ENCODE data around the gene NCOR2.
A peak's percentile ranks its signal among the peaks of the same experiment; 100 is the strongest.
"Not testable (repeated sequence)": the region's sequence is repeated elsewhere in the genome, so short reads cannot be mapped to it uniquely, and the experiment has no call there.

Gene NCOR2

DNA sequence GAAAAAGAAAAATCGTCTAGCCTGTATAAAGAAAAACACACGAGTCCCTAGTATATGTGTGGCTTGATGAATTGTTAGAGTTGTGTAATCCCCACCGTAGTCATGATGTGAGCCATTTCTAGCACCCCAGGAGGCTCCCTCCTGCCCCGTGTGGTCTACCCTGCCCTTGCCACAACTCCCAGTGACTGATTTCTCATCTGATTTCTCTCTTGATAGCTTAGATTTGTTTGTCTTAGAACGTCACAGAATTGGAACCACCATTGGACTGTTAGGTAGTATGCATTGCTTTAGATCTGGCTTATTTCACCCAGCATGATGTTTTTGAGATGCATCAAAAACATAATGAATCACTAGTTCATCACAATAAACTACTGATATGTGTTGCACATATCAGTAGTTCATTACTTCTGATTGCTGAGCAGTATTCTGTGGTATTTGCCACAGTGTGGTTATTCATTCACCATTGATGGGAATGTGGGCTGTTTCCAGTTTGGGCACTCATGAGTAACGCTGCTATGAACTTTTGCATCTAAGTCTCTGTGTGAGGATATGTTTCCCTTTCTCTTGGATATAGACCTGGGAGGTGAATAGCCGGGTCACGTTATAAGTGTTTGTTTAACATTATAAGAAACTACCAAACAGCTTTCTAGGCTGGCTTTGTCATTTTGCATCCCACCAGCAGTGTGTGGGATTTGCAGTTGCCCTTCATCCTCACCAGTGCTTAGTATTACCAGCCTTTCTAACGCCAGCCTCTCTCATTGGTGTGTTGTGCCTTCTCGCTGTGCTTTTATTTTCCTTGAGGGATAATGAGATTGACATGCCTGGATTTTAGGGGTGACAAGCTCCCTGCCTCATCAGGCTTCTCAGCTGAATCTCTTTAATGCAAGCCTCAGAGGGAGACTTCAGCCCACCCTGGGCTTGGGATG lies 31.9 kb upstream of the NCOR2 start:
- DNase-seq = no peak

DNA sequence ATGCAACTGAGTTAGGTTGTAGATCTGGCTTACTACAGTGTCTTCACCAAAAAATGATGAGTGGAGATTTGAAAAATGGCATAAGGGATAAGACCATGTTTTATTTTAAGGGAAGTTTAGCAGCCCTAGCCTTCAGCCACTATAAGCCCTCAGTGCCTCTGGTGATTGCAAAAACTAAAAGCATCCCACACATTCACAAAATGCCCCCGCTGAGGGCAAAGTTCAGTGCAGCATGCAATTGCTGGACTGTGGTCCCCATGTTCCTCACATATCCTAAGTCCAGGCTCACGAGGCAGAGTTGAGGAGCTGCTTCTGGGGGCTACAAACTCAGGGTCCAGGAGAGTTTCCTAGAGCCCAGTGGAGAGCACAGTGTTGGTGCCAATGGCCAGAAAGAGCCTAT lies 29.6 kb upstream of the NCOR2 start:
- DNase-seq = no peak

DNA sequence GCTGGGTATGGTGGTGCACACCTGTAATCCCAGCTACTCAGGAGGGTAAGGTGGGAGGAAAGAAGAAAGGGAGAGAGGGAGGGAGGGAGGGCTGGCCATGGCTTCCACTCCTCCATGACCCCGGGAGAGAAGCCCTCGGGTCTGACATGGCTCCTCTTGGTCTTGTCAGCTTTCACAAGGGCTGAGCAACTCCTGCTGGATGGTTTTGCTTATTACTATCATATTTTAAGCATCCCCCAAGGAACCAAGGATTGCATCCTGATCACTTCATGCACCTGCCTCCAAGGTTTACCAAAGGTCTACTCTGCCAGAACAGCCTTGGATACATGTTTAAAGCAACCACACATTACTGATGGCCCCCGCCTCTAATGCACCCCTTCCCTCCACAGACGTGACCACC lies 28.0 kb upstream of the NCOR2 start:
- DNase-seq = no peak

DNA sequence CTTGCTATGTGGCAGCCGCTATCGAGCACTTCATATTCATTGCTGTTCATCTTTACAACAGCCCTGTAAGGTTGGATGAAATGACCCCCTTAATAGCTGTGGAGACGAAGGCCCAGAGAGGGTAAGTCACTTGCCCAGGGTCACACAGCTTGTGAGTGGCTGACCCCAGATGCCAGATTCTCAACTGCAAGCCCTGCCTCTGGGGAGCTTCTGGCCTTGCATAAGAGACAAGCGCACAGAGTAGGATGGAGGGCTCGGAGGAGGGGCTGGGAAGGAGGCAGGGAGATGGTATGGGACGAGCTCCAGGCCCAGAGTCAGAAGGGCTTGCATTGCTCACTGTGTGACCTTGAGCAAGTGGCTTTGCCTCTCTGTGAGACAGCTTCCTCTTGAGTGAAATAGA lies 27.4 kb upstream of the NCOR2 start:
- DNase-seq = no peak

DNA sequence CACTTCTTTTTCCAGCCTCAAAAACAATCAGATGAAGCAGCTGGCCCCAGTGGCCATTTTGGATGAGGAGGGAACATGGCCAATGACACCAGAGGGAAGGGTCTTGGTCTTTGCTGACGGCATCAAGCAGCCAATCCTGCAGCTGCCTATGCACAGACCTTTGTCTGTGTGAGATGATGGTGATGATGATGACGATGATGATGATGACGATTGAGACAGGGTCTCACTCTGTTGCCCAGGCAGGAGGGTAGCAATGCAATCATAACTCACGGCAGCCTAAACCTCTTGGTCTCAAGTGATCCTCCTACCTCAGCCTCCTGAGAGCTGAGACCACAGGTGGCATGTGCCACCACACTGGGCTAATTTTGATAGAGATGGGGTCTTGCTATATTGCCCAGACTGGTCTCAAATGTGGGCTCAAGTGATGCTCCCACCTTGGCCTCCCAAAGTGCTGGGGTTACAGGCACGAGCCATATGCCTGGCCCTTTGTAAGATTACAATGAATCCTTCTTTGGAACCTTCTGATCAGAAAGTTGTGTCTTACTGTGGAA lies 26.5 kb upstream of the NCOR2 start:
- no peak for DNase-seq

DNA sequence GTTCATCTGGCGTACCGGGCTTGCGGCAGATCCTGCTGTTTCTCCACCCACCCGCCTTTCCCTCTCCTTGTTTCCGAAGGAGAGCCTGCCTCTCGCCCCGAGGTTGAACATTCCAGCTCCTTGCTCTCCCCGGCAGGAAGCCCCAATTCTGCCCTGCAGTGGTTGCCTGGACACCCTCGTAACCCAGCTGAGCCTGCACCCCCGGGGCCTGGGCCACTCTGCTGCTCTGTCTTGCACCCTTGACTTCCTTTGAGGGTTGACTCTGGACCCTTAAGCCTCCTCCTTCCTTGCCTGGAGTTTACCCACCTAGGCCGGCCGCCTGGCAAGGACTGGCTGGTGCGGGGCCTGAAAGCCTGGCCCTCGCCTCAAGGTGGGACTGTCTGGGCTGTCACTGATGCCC lies 25.8 kb upstream of the NCOR2 start:
- DNase-seq = no peak

DNA sequence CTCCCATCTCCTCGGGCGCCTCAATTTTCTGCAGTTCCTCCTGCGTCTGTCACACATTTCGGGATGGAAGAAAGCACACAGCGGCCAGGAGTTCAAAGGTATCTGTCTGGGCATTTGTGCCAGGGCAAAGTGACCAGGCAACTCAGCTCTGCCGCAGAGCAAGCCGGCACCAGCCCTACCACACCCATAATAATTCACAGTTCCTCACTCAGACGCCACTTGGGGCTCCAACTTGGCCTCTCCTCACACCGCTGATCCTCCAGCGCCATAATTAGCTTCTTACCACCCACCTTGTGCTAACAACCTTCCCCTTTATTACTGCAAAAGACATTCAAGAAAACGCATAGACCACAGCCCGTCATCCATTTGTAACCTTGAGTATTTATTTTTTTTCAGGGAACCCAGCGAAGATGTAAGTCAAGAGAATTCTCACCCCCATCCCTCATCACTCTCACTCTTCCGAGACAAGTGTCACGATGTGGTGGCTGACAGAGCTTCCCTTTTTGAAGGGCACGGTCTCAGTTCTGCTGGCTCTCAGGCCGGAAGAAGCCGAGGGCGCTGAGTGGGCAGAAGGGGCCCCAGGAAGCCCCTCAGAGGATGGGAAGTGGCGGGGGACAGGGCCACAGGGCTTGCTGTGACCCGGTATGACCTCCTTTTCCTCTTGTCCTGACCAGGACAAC lies 25.2 kb upstream of the NCOR2 start:
- DNase-seq = peak in 2 of 14 donors; percentile 24 to 31

DNA sequence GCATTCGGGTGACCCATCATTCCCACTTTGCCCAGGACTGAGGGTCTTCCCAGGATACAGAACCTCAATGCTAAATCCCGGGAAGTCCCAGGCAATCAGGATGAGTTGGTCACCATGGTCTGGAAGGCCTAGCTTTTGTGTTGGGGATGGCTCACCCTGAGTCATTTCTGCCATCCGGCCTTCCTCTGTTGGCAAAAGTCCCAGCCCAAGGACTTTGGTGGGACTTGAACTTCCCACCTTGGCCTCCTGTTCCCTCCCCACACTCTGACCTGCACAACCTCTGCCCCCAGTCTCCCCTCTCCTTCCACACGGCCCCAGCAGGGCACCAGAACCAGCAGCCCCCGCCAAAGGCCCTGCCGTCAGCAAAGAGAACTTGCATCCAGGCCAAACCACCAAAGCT lies 24.6 kb upstream of the NCOR2 start:
- DNase-seq = no peak

DNA sequence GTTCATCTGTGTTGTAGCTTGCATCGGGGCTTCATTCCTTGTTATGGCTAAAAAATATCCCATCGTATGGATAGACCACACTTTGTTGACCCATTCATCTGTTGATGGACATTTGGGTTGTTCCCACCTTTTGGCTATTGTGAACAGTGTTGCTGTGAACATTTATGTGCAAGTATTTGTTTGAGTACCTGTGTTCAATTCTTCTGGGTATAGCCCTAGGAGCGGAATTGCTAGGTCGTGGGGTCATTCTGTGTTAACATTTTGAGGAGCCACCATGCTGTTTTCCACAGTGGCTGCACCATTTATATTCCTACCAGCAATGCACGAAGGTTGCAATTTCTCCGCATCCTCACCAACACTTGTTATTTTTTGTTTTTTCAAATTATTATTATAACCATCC lies 23.0 kb upstream of the NCOR2 start:
- DNase-seq = no peak

DNA sequence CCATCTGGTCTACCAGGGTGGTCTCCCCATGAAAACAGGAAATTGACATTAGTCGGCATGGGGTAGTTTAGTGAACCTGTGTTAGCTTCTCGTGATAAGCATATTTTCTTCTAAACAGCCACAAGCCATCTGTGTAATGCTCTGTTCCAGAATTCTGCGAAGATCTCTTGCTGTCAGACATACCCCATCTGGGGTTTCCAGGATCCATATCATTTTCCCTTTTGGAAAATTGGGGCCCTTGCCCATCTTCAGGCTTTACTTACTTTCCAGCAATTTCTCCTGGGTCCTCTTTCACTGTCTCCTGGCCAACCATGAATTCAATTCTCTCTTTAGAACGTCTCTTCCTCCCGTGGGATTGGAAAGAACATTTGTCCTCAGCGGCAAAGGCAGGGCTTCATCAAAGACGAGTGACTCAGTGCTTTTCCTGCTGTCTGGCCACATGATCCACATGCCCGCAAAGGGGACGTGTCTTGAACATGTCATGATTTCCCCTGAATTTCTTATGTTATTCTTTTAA lies 21.4 kb upstream of the NCOR2 start:
- DNase-seq = peak in 2 of 14 donors; percentile 5 to 16

DNA sequence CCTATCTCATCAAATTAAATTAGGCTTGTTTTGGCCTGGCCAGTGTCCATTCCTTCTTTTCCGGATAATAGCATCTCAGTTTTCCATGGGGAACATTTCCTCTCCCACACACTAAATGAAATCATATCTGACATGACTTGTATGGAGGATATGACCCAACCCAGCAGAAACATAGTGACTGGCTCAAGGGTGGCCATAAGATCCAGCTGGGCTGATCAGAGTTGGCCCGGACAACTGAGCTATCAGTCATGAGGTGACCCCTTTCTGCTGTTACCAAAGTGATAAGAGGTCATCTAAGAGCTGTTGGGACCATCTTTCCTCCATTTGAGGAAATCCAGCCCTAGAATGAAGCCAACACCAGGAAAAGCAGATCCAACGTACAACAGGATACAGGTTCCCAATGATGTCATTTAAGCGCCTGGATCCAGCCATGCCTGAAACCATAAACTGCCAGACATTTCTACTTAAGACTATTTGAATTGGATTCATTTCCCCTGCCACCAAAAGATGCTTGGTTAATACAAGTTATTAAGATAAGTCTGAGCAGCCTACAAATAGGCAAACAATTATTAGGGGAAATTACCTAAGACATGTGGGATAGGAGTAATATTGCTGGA lies 20.7 kb upstream of the NCOR2 start:
- no peak for DNase-seq

DNA sequence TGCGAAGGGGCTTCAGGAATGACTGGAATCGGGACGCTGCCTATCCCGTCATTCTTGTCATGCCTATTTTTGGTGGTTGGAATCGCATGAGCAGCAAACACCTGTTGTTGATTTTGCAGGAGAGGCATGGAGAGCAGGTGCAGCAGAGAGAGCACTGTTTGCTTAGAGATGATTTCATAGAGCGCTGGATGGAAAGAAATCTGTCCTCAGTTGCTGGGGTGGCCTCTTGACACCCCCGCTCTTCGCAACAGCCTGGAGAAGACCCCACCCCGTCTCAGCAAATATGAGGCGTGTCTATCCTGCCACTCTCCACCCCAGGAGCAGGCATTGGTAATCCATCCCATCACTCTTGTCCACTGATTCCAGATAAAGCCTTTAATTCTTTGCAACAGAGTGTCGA lies 19.3 kb upstream of the NCOR2 start:
- no peak for DNase-seq

DNA sequence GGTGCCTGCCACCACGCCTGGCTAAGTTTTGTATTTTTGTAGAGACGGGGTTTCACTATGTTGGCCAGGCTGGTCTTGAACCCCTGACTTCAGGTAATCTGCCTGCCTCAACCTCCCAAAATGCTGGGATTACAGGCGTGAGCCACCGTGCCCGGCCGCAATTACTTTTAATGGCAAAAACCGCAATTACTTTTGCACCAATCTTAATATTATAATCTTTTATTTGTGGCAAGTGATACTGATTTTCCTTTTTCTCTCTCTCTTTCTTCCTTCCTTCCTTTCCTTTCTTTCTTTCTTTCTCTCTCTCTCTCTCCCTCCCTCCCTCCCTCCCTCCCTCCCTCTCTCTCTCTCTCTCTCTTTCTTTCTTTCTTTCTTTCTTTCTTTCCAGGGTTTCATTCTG lies 17.1 kb upstream of the NCOR2 start:
- not testable (repeated sequence) for DNase-seq

DNA sequence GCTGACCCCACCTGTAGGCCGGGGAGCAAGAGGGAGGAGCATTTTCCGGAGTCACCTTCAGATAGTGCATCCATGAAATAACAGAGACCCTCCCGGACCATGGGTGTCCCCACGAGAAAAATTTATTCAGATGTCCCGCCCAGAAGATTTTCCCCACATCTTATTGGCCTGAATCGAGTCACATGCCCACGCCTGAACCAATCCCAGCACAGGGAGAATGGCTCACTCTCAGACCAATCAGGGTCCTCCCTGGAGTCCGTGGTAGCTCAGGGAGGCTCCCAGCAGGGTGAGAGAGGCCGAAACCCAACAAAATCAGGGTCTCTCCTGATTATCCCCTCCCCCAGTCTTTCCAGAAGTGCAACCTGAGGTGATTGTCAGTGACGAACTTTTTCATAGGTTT lies 16.4 kb upstream of the NCOR2 start:
- DNase-seq = no peak

DNA sequence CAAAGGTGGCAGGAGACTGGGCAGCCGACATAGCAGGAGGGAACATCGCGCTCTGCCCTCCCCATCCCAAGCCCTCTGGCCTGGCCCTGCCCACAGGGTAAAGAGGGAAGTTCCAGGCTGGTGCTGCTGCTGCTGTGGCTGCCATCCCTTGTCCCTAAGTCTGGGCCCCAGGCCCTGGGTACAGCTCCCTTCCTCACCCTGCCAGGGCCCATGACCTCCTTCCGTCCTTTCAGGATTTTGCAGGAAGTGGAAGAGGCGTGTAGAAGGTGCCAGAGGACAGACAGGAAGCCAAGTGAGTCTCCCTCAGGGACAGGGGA lies 14.7 kb upstream of the NCOR2 start:
- DNase-seq = peak in 1 of 14 donors; percentile 16

DNA sequence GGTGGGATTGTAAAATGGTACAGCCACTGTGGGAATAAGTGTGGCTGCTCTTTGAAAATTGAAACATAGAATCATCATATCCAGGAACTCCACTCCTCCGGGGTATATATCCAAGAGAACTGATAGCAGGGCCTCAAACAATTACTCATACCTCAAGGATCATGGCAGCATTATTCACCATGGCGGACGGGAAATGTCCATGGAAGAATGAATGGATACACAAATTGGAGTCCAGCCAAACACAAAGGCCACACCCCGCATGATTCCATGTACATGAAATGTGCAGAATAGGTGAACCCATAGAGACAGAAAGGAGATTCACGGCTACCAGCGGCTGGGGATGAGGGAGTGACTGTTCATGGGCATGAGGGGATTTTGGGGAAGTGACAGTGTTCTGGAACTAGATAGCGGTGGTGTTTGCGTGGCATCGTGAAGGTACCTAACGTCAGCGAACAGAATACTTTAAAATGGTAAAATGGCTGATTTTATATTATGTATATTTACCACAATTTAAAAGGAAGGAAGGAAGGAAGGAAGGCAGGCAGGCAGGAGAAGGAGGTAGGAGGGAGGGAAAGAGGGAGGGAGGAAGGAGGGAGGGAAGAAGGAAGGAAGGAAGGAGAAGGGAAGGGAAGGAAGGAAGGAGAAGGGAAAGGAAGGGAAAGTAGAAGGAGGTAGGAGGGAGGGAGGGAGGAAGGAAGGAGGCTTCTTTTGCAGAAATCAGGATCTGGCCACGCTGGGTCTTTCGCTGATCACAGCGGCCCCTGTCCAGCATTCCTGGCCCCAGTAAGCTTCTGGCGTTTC lies 14.1 kb upstream of the NCOR2 start:
- DNase-seq = no peak

DNA sequence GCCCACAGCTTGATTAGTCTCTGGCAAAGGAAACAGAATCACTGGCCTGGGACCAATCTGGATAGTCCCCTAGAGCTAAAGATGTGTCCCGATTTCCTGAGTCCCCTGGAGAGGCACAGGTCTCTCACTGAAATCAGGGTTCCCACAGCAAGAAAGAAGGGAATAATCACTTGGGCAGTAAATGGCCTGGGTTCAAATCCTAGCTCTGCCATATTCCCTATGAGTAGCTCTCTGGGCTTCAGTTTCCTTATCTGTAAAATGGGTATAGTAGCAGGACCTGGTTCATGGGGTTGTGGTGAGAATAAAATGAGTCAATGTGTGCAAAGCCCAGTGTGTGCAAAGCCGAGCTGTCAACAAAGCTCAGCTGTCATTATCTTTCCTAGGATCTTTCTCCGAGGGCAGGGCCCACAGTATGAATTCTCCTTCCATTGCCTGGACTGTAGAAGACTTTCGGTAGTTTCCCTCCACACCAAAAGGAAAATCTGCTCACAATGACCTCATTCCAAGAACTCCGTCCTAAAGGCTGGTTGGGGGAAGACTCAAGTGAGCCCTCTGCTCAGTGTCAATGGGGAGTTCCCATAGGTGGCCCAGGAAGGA lies 12.6 kb upstream of the NCOR2 start:
- no peak for DNase-seq

DNA sequence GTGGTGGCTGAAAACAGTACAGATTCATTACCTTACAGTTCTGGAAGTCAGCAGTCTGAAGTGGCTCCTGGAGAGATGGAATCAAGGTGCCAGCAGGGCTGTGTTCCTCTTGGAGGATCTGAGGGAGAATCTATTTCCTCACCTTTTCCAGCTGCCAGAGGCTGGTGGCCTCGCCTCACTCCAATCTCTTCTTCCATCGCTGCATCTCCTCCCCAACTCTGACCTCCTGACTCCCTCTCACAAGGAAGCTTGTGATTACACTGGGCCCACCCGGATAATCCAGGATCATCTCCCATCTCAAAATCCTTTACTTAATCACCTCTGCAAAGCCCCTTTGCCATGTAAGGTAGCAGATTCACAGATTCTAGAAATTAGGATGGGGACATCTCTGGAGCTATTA lies 11.4 kb upstream of the NCOR2 start:
- DNase-seq = no peak

DNA sequence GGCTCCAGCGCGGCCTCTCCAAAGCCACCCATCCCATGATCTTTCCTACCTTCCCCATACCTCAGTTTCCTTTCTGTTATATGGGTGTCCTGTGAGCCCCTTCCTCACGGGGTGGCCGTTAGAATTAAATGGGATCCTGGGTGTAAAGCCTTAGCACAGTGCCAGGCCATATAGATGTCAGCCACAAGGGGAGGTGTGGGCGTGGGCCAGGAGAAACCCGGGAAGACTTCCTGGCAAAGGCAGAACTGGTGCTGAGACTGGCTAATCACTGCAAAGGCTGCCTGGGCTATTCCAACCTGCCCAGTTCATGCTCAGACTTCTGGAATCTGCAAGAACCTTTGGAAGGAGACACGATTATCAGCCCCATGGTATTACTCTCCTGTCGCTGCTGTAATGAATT lies 11.0 kb upstream of the NCOR2 start:
- DNase-seq = no peak

DNA sequence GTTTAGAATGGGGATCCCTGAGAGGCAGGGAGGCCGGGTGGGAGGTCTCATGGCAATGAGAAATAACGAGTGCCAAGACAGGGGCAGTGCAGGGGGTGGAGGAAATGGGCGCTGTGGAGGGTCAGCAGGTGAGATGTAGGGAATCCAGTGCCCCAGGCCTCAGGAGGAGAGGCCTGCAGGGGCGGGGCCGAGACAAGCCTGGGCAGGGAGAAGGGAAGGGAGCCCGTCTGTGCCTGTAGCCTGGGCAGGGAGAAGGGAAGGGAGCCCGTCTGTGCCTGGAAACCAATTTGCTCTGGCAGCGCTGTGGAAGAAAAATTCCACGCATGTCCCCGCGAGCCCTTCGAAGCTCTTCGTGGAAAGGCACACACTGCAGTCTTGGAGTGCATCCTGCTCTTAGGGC lies 10.6 kb upstream of the NCOR2 start:
- DNase-seq = no peak

DNA sequence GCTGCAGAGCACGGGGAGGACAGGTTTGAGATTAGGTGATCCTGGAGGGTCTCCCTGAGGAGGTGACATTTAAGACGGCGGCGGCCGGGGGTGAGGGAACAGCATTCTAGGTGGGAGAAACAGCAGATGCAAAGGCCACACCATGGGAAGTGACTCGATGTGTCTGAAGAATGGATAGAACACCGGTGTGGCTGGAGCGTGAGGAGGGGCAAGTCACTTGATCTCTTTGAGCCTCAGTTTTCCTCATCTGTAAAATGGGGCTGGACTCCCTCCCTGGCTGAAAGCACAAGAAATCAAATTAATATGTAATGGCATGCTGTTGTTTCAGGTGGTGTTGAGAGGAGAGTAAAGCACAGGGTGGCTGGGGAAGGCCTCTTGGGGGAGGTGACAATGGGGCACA lies 10.0 kb upstream of the NCOR2 start:
- DNase-seq = no peak

DNA sequence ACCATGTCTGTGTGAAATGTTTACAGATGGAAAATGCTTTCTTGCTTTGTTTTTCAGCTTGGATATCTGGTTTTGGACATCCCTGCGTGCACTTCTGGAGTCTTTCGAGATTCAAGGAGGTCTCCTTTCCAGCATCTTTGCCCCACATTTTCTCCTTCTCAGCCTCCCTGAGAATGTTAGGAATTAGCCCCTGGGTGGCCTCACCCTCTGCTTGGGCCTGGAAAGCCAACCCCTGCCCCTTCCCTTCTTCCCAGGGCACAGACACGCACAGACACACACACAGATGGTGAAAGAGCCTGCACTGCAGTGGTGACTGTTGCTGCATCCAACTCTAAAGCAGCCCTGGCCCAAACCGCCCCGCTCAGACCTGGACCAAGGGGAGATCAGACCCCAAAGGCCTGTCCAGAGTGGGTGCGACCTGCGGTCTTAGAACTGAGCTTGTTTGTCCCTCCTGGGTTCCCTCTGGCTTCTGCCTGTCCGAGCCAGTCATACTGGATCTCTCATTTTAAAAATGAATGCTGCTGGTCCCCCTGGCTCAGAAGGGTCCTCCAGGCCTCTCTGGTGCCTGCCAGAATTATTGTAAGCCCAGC lies 8.7 kb upstream of the NCOR2 start:
- DNase-seq = no peak

Measured in C1 segment of cervical spinal cord (tissue), 14 donors.